NCI-H82 (cell line): ENCODE results near the gene GRID1.
"Not testable (repeated sequence)": the region's sequence is repeated elsewhere in the genome, so short reads cannot be mapped to it uniquely, and the experiment has no call there.

Experiments
- DNase-seq: peaks from one replicate; lab custom pipeline; 2025; lab: John Stamatoyannopoulos, UW

The GRID1 gene

GRCh38 chr10:85995791-85996190 is 370.8 kb downstream of the GRID1 start:
- DNase-seq, result peak; percentile 68

- peak; percentile 2 for DNase-seq
Measured at GRCh38 chr10:85993840-85994507, 372.6 kb downstream of the GRID1 start.

GRCh38 chr10:85993140-85993539 is 373.5 kb downstream of the GRID1 start:
- no peak for DNase-seq

GRCh38 chr10:85992324-85992723 is 374.3 kb downstream of the GRID1 start:
- DNase-seq, result no peak

- no peak for DNase-seq
Measured at GRCh38 chr10:85986777-85987176, 379.8 kb downstream of the GRID1 start.

- DNase-seq, result no peak
Measured at GRCh38 chr10:85983051-85983450, 383.5 kb downstream of the GRID1 start.

- DNase-seq, result no peak
Measured at GRCh38 chr10:85979598-85979997, 387.0 kb downstream of the GRID1 start.

- no peak for DNase-seq
Measured at GRCh38 chr10:85978566-85979358, 387.8 kb downstream of the GRID1 start.

- DNase-seq, result no peak
Measured at GRCh38 chr10:85977642-85978041, 389.0 kb downstream of the GRID1 start.

GRCh38 chr10:85976267-85976793 is 390.3 kb downstream of the GRID1 start:
- DNase-seq, result no peak

- no peak for DNase-seq
Measured at GRCh38 chr10:85971494-85971893, 395.1 kb downstream of the GRID1 start.

- no peak for DNase-seq
Measured at GRCh38 chr10:85967594-85967993, 399.0 kb downstream of the GRID1 start.

- no peak for DNase-seq
Measured at GRCh38 chr10:85961479-85962067, 405.0 kb downstream of the GRID1 start.

GRCh38 chr10:85961073-85961472 is 405.5 kb downstream of the GRID1 start:
- DNase-seq, result no peak

- no peak for DNase-seq
Measured at GRCh38 chr10:85959239-85959638, 407.4 kb downstream of the GRID1 start.

- DNase-seq, result no peak
Measured at GRCh38 chr10:85950921-85951320, 415.7 kb downstream of the GRID1 start.

- no peak for DNase-seq
Measured at GRCh38 chr10:85946713-85947326, 419.8 kb downstream of the GRID1 start.

GRCh38 chr10:85936161-85936560 is 430.4 kb downstream of the GRID1 start:
- no peak for DNase-seq

GRCh38 chr10:85934586-85934985 is 432.0 kb downstream of the GRID1 start:
- no peak for DNase-seq

GRCh38 chr10:85929993-85930392 is 436.6 kb downstream of the GRID1 start:
- DNase-seq, result not testable (repeated sequence)

GRCh38 chr10:85927952-85928665 is 438.5 kb downstream of the GRID1 start:
- no peak for DNase-seq

- DNase-seq, result no peak
Measured at GRCh38 chr10:85926986-85927385, 439.6 kb downstream of the GRID1 start.
